Kidney capillary endothelial cell (primary cell): Measurements from ENCODE around the gene NIPAL1.
A peak's percentile ranks its signal among the peaks of the same experiment; 100 is the strongest.
"Not testable (repeated sequence)": the region's sequence is repeated elsewhere in the genome, so short reads cannot be mapped to it uniquely, and the experiment has no call there.

Source experiments
- DNase-seq: peaks from one replicate; pipeline ENCODE4 v3.0.0-alpha.2; 2018; ENCODE audit warnings: low spot score

Gene NIPAL1

GRCh38 chr4:48016141-48017107 is at the start of gene NIPAL1, which contains the start of gene CNGA1:
NIPAL1 (plus strand) TSS chr4:48016772; CDS start chr4:48016840, 68 bp downstream.
CNGA1 (minus strand) TSS chr4:48016681; CDS start chr4:47952689, 63,992 bp downstream.
- DNase-seq: peak; percentile 12

- DNase-seq: no peak
These were observed 47.7 kb upstream of the NIPAL1 start for GRCh38 chr4:47968847-47969246.

DNA sequence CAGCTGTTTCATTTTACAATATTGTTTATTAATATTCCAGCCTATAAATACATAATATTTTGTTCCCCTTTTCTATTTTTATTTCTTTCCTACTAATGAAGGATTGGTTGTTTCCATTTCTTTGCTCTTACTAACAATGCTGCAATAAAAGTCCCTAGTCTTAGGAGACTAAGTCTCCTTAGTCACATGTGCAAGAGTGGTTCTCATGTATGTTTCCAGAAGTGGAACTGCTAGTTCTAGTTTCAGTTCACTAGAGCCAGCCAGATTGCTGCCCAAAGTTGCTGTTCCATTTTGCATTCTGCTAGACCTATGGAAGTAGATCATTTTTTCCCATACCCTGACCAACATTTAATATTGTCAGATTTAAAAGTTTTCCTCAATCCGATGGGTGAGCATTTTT is 44.4 kb upstream of the NIPAL1 start:
- DNase-seq: no peak

GRCh38 chr4:47972721-47973120 is 43.9 kb upstream of the NIPAL1 start:
- DNase-seq: no peak

- DNase-seq: no peak
These were observed 42.0 kb upstream of the NIPAL1 start for GRCh38 chr4:47974566-47974965.

DNA sequence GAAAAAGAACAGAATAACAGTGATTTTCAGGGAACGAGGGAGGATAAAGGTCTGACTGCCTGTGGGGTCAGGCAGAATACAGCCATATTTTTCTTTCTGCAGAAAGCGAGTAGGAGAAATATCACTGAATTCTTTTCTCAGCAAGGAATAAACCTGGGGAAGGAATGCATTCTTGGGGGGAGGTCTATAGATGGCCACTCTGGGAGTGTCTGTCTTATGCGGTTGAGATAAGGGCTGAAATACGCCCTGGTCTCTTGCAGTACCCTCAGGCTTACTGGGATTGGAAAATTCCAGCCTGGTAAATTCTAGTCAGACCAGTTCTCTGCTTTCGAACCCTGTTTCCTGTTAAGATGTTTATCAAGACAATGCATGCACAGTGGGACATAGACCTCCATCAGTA is 26.4 kb upstream of the NIPAL1 start:
- DNase-seq: no peak

DNA sequence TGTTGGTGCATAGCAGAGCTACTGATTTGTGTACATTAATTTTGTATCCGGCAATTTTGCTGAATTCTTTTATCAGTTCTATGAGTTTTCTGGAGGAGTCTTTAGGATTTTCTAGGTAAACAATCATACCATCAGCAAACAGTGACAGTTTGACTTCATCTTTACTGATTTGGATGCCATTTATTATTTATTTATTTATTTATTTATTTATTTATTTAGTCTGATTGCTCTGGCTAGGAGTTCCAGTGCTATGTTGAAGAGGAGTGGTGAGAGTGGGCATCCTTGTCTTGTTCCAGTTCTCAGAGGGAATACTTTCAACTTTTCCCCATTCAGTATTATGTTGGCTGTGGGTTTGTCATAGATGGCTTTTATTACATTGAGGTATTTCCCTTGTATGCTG is 24.1 kb upstream of the NIPAL1 start:
- not testable (repeated sequence) for DNase-seq

- no peak for DNase-seq
These were observed 20.6 kb upstream of the NIPAL1 start for GRCh38 chr4:47996021-47996420.

- no peak for DNase-seq
These were observed 14.3 kb upstream of the NIPAL1 start for GRCh38 chr4:48002267-48002666.

GRCh38 chr4:48003568-48003967 is 13.0 kb upstream of the NIPAL1 start:
- not testable (repeated sequence) for DNase-seq

DNA sequence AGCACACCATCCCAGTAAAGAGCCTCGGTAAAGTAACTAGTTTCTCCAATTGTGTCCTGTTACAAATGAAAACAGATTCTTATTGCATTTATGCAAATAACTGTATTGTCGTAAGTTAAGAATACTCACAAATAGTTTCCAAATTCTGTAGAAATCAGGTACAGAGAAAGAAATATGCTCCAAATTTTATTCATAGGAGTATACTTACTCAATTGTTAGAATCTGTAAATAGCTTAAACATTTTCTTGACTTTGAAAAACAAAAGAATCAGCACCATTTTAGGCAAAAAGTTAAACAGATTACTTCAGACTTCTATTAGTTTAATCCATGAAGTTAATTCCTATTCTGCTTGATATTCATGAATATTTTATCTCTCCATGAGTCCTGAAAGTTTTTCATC is 10.8 kb upstream of the NIPAL1 start:
- DNase-seq: no peak

DNA sequence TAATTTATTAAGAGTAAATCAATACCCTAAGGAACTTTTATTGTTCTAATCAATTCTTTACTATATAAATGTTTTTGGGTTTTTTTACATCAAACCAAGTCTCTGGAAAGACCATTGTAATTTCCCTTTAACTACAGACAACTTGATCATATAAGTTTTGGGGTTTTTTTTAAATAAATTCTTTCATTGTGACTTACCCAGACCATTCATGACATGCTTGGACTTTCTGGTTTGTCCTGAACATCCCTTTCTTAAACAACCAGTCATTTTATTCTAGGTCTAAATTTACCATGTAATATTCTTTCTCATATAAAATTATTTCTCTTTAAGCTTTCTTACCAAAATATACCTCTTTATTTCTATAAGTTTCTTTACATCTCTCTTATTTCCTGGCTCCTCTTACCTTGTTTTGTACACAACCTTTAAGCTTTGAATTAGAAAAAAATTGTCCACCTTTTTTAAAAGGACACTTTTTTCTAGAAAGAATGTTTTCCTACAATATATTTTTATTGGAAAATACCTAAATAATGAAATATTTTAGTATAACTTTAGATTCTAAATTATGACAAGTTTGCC is 8.5 kb upstream of the NIPAL1 start:
- no peak for DNase-seq

DNA sequence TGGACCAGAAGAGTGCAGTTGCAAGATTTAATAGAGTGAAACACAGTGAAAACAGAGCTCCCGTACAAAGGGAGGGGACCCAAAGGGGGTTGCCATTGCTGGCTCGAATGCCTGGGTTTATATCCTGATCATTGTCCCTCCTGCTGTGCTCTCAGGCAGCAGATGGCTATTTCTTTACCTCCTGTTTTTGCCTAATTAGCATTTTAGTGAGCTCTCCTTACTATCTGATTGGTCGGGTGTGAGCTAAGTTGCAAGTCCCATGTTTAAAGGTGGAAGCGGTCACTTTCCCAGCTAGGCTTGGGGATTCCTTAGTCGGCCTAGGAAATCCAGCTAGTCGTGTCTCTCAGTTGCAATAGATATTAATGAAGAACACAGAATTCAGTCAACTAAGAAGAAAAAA is 5.7 kb upstream of the NIPAL1 start:
- not testable (repeated sequence) for DNase-seq

- no peak for DNase-seq
These were observed 4.8 kb upstream of the NIPAL1 start for GRCh38 chr4:48011722-48012121.

GRCh38 chr4:48012824-48013223 is 3.7 kb upstream of the NIPAL1 start:
- no peak for DNase-seq

DNA sequence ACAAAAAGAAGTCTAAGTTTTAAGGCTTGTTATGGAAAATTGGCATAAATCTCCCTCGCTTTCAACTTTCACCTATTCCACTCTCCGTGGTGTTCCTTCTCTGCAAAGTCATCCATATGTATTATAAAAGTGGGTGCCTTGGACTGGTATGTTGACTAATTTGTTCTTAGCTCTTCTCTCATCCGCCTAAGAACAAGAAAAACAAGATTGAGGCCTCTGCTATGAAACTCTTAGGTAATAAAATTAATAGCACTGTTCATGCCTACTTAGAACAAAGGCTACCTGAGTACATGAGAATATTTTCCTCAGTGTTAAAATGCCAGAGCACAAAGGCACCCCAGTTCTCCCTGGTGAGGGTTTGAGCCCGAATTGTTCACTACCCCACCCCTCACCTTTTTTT is 1.4 kb upstream of the NIPAL1 start:
- DNase-seq: no peak

- DNase-seq: no peak
These were observed 894 bp upstream of the NIPAL1 start for GRCh38 chr4:48015678-48016077.

DNA sequence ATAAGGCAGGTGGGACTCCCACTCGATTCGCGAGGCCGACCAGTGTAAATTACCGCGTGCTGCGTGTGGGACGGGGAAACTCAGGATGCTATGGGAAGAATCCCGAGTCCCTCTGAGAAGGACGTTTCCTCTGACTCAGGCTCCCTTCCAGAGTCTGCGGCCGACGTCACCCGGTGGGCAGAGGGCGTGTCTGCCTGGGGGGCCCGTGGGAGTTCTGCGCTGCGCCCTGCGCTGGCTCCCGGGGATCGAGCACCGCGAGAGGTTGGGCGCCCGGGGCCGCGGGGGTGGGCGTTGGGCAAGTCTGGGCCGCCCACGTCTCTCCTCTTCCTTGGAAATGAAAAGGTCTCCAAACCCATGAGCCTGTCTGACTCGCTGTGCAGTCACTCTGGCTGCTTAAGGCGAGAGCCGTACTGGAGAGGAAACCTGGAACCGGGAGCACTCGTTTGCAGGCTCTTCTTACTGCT is 568 bp downstream of the NIPAL1 start:
- DNase-seq: peak; percentile 45

- DNase-seq: no peak
These were observed 1.5 kb downstream of the NIPAL1 start for GRCh38 chr4:48018112-48018511.

GRCh38 chr4:48021100-48021499 is 4.5 kb downstream of the NIPAL1 start:
- DNase-seq: no peak

DNA sequence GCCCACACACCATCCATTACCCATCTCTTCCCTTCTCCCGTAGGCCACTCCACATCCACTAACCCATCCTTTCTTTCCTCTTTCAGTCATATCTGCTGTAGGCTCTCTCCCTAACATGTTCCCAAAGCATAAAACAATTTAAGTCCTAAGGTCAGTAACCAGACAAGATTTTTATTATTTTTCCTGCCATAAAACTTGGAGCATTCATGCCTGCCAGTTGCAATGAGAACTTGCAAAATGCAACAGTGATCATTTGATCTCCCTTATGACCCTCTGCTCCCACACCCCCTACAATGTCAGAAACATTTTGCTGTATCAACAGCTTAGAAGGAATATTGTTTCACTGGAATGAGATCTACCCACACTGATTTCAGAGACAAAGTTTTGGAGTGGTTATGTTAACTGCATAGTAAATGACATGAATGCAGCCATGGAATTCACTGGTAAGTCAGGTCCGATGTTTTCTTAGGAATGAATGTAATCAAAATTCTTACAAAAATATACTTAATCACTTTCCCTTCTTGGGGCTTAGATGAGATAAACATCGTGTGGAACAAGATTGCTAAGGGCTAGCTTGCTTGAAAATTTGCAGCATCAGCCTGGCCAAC is 5.7 kb downstream of the NIPAL1 start:
- DNase-seq: no peak

DNA sequence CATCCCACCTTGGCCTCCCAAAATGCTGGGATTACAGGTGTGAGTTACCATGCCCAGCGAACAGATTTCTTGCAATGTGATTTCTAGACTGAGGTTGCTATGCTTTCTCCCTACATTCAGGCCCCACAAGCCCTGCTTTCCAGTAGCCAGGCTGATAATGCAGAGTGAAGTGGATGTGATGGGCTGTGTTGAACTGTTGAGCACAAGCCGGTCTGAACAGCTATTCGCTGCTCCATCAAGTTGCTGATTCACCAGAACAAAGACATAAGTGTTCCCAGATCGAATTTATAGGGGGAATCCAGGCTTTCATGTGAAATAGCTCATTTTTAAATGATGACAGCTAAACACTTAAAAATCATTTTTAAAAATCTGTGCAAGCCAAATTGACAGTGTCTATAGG is 8.0 kb downstream of the NIPAL1 start:
- DNase-seq: no peak

DNA sequence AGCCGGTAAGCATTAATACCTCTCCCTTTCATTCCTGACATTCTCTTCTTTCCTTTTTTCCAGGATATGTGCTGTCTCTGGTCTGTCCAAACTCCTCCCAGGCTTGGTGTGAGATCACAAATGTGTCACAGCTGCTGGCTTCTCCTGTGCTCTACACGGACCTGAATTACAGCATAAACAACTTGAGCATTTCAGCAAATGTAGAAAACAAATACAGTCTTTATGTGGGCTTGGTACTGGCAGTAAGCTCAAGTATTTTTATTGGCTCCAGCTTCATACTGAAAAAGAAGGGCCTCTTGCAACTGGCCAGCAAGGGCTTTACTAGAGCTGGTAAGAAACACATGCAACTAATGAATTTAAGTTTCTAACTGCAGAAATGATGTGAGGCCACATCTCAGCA is 8.4 kb downstream of the NIPAL1 start:
- no peak for DNase-seq
